Neural cell (in vitro differentiated cells): ENCODE measurements around the gene CCDC24. TPM values are rescaled to one million over a fixed set of nuclear protein-coding genes. Genes with fewer than 3 reads are reported as not detected.
A peak's percentile ranks its signal among the peaks of the same experiment; 100 is the strongest.

Experiments used
- H2AFZ ChIP-seq: fragments of 200-600, 300-800 bp; sonication (generic), shearing (Covaris generic); 2 replicates; pipeline ENCODE4 v1.6.0; 2014; ENCODE audit warnings: low read depth, mild to moderate bottlenecking, antibody characterized with exemption, low read length, moderate library complexity
- H3F3A ChIP-seq: fragments of 200-600 bp; shearing (Covaris generic); 2 replicates; pipeline ENCODE4 v1.6.1; 2016; ENCODE audit warnings: mild to moderate bottlenecking, moderate library complexity, mixed read lengths, antibody characterized with exemption, low read length; ENCODE audit not compliant: insufficient read depth, poor library complexity, severe bottlenecking
- H3K27ac ChIP-seq: fragments of 200-600, 300-800 bp; sonication (generic), shearing (Covaris generic); 2 replicates; pipeline ENCODE4 v1.5.1; 2014; ENCODE audit warnings: mild to moderate bottlenecking, low read length, moderate library complexity
- H3K27me3 ChIP-seq: fragments of 300-800, 200-600 bp; sonication (generic), shearing (Covaris generic); 2 replicates; pipeline ENCODE4 v1.6.0; 2014; ENCODE audit warnings: mild to moderate bottlenecking, low read depth, low read length, moderate library complexity; ENCODE audit not compliant: insufficient read depth
- H3K36me3 ChIP-seq: fragments of 300-800, 200-600 bp; sonication (generic), shearing (Covaris generic); 2 replicates; pipeline ENCODE4 v1.5.1; 2014; ENCODE audit warnings: mild to moderate bottlenecking, antibody characterized with exemption, low read length, moderate library complexity; ENCODE audit not compliant: insufficient read depth
- H3K4me2 ChIP-seq: fragments of 300-800, 200-600 bp; sonication (generic), shearing (Covaris generic); 2 replicates; pipeline ENCODE4 v1.6.0; 2014; ENCODE audit warnings: mild to moderate bottlenecking, low read length
- H3K4me3 ChIP-seq: fragments of 300-800, 200-600 bp; sonication (generic), shearing (Covaris generic); 2 replicates; pipeline ENCODE4 v1.5.1; 2014; ENCODE audit warnings: mild to moderate bottlenecking, low read length, moderate library complexity
- H3K79me2 ChIP-seq: fragments of 200-600 bp; shearing (Covaris generic); replicated peaks from 2 replicates; pipeline ENCODE4 v1.6.0; 2014; ENCODE audit warnings: mild to moderate bottlenecking, low read length, moderate library complexity; ENCODE audit not compliant: insufficient read depth
- H3K9ac ChIP-seq: fragments of 300-800, 200-600 bp; sonication (generic), shearing (Covaris generic); 2 replicates; pipeline ENCODE4 v1.6.1; 2016; ENCODE audit warnings: mild to moderate bottlenecking, low read length, mixed read lengths
- H3K9me2 ChIP-seq: fragments of 200-600 bp; shearing (Covaris generic); 2 replicates; pipeline ENCODE4 v1.6.1; 2016; ENCODE audit warnings: mild to moderate bottlenecking, low read length, mixed read lengths; ENCODE audit not compliant: insufficient read depth
- H3K9me3 ChIP-seq: fragments of 200-600, 300-800 bp; sonication (generic), shearing (Covaris generic); 2 replicates; pipeline ENCODE4 v1.6.1; 2016; ENCODE audit warnings: mild to moderate bottlenecking, mixed run types, low read length, moderate library complexity, mixed read lengths
- H4K20me1 ChIP-seq: fragments of 200-600 bp; shearing (Covaris generic); 2 replicates; pipeline ENCODE4 v1.6.1; 2016; ENCODE audit warnings: mild to moderate bottlenecking, mixed run types; ENCODE audit not compliant: insufficient read depth
- EP300 ChIP-seq: fragments of 450-650 bp; conservative IDR thresholded peaks from 2 replicates; pipeline ENCODE4 v1.6.1; 2014; ENCODE audit warnings: antibody characterized with exemption, mild to moderate bottlenecking, moderate library complexity; ENCODE audit not compliant: poor library complexity, severe bottlenecking
- EZH2 ChIP-seq: fragments of 200-600, 300-800 bp; shearing (Covaris generic), sonication (generic); IDR thresholded peaks from 2 replicates; pipeline ENCODE4 v1.6.1; 2014; ENCODE audit warnings: antibody characterized with exemption, low read length, borderline replicate concordance, mild to moderate bottlenecking; ENCODE audit not compliant: insufficient read depth, poor library complexity, severe bottlenecking
- RAD21 ChIP-seq: fragments of 450-650 bp; conservative IDR thresholded peaks from 2 replicates; pipeline ENCODE4 v1.6.1; 2014; ENCODE audit warnings: antibody characterized with exemption, mild to moderate bottlenecking, moderate library complexity
- polyA plus RNA-seq: library from polyadenylated mRNA; depleted of rRNA; stranded (reverse); fragments of >200 nt; gene quantifications from 2 replicates; pipeline ENCODE4 v1.2.3, GENCODE V29; 2014
- TF ChIP-seq, protein P1 (sequence below): fragments of 450-650 bp; IDR thresholded peaks from 2 replicates; pipeline ENCODE4 v1.5.1; 2014; ENCODE audit warnings: antibody characterized with exemption, mild to moderate bottlenecking, moderate library complexity; ENCODE audit not compliant: poor library complexity, severe bottlenecking
- TF ChIP-seq, protein P2 (sequence below): IDR thresholded peaks from 2 replicates; pipeline ENCODE4 v1.6.1; 2012; ENCODE audit warnings: borderline replicate concordance

CCDC24 gene
- polyA plus RNA-seq, 1 donor from 2014 or later = 16.5 TPM

DNA sequence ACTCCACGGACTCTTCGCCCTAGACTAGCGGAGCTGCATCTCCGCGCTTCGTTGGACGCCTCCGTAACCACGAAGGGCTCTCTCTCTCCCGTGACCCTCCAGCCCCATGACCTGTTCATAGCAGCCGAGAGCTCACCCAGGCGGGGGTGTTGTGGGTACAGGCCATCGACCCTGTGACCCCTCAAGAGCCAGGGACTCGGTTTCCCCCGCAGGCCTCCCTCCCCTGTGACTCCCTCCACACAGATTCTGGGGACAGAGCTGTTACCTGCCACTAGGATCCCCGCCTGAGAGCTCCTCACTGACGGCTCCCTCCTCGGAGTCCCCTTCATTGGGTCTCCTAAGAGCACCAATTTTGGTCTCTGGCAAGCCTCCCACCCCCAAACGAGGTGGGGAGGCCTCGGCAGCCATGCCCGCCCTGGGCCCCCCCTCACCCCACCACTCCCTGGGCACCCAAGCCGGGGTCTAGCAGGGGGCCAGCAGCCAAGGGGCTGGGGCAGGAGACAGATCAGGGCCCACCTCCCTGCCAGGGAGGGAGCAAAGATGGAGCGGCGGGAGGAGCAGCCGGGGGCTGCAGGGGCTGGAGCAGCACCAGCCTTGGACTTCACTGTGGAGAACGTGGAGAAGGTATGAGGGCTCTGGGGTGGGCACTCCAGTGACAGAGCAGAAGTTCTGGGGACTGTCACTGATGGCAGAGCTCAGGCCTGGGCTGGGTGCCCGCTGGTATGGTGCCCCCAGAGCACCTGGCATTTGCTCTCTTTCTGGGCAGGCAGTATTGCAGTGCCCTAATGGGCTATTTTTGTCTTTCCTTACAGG lies 44.1 kb upstream of the CCDC24 start:
- H3K9me2 ChIP-seq = no peaks in the 10 kb centered on the region
- H3K79me2 ChIP-seq = peaks cover 37% of the 10 kb centered on the region
- H3K4me3 ChIP-seq = peak overlapping the region; percentile 78
- H3K4me2 ChIP-seq = peak overlapping the region; percentile 97
- H3K9me3 ChIP-seq = no peaks in the 10 kb centered on the region
- H3K27me3 ChIP-seq = no peaks in the 10 kb centered on the region
- peak overlapping the region; percentile 74 for H3K27ac ChIP-seq
- TF ChIP-seq, protein P1, sequence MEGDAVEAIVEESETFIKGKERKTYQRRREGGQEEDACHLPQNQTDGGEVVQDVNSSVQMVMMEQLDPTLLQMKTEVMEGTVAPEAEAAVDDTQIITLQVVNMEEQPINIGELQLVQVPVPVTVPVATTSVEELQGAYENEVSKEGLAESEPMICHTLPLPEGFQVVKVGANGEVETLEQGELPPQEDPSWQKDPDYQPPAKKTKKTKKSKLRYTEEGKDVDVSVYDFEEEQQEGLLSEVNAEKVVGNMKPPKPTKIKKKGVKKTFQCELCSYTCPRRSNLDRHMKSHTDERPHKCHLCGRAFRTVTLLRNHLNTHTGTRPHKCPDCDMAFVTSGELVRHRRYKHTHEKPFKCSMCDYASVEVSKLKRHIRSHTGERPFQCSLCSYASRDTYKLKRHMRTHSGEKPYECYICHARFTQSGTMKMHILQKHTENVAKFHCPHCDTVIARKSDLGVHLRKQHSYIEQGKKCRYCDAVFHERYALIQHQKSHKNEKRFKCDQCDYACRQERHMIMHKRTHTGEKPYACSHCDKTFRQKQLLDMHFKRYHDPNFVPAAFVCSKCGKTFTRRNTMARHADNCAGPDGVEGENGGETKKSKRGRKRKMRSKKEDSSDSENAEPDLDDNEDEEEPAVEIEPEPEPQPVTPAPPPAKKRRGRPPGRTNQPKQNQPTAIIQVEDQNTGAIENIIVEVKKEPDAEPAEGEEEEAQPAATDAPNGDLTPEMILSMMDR = no peak
- TF ChIP-seq, protein P2, sequence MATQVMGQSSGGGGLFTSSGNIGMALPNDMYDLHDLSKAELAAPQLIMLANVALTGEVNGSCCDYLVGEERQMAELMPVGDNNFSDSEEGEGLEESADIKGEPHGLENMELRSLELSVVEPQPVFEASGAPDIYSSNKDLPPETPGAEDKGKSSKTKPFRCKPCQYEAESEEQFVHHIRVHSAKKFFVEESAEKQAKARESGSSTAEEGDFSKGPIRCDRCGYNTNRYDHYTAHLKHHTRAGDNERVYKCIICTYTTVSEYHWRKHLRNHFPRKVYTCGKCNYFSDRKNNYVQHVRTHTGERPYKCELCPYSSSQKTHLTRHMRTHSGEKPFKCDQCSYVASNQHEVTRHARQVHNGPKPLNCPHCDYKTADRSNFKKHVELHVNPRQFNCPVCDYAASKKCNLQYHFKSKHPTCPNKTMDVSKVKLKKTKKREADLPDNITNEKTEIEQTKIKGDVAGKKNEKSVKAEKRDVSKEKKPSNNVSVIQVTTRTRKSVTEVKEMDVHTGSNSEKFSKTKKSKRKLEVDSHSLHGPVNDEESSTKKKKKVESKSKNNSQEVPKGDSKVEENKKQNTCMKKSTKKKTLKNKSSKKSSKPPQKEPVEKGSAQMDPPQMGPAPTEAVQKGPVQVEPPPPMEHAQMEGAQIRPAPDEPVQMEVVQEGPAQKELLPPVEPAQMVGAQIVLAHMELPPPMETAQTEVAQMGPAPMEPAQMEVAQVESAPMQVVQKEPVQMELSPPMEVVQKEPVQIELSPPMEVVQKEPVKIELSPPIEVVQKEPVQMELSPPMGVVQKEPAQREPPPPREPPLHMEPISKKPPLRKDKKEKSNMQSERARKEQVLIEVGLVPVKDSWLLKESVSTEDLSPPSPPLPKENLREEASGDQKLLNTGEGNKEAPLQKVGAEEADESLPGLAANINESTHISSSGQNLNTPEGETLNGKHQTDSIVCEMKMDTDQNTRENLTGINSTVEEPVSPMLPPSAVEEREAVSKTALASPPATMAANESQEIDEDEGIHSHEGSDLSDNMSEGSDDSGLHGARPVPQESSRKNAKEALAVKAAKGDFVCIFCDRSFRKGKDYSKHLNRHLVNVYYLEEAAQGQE = peak; percentile 10
- peak overlapping the region; percentile 89 for H3K9ac ChIP-seq
- peak overlapping the region; percentile 81 for H2AFZ ChIP-seq
- H3F3A ChIP-seq = no peaks in the 10 kb centered on the region
- no peaks in the 10 kb centered on the region for H3K36me3 ChIP-seq
- H4K20me1 ChIP-seq = no peaks in the 10 kb centered on the region

DNA sequence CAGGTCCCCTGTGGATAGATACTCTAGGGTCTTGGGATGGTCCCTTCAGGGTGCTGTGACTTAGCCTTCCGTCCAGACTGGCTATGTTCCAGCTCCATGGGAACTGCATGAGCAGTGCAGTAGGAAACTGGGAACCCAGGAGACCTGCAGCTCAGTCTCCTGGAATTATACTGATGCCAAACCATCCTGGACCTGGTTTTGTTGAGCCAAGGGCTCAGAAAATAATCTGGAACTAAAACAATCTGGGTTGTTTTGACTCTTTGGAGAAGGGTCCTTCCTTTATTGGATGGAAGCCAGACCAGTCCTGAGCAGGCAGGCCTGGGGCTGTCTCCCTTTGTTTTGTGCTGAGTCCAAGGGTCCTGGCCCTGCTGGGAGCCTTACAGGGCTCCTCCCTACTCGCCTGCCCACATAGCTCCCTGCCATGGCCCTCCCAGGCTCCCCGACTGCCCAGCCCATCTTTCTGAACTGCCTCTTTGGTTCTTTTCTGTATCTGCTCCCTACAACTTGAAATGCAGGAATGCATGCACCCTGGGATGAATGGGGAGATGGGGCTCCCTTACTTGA lies 43.4 kb upstream of the CCDC24 start:
- peak overlapping the region; percentile 89 for H3K9ac ChIP-seq
- peaks cover 37% of the 10 kb centered on the region for H3K79me2 ChIP-seq
- H2AFZ ChIP-seq = no peak overlapping the region
- H3F3A ChIP-seq = no peaks in the 10 kb centered on the region
- no peak overlapping the region for H3K27ac ChIP-seq
- peak overlapping the region; percentile 97 for H3K4me2 ChIP-seq
- H3K27me3 ChIP-seq = no peaks in the 10 kb centered on the region
- TF ChIP-seq, protein P1 = no peak
- TF ChIP-seq EP300 = no peak
- no peak for TF ChIP-seq RAD21
- TF ChIP-seq, protein P2 = no peak
- no peak for TF ChIP-seq EZH2
- no peaks in the 10 kb centered on the region for H3K9me3 ChIP-seq
- no peaks in the 10 kb centered on the region for H3K36me3 ChIP-seq
- peak overlapping the region; percentile 78 for H3K4me3 ChIP-seq
- H4K20me1 ChIP-seq = no peaks in the 10 kb centered on the region
- no peaks in the 10 kb centered on the region for H3K9me2 ChIP-seq
